Natural killer cell treated with Interleukin-12 subunit alpha and Interleukin-12 subunit beta and Interleukin-15 and Interleukin-18, amount 100 ng/mL, for 72 hours (primary cell): ENCODE results near the gene NRAP. TPM values are rescaled to one million over a fixed set of nuclear protein-coding genes. Genes with fewer than 3 reads are reported as not detected.

Experiments
- ATAC-seq, 2 donors: fragments of 150-1000 bp; cut with Tn5 transposase in 1 of 2; sonication (Bioruptor Pico), chemical (Tn5 transposase) in 1 of 2; 2 replicates each; pipeline ENCODE4 v1.10.0; 2021
- DNase-seq: peaks from one replicate; pipeline ENCODE4 v3.0.0; 2022; ENCODE audit warnings: low spot score
- H3K27ac Mint-ChIP-seq, 2 donors: 1 replicate in 1 of 2; 2 replicates in 1 of 2; pipeline ENCODE4 v1.8.0; 2022; ENCODE audit warnings: mixed read lengths in 2 of 2, mild to moderate bottlenecking in 1 of 2, moderate library complexity in 1 of 2
- H3K27me3 Mint-ChIP-seq, 2 donors: 1 replicate in 1 of 2; 2 replicates in 1 of 2; pipeline ENCODE4 v1.8.0; 2022; ENCODE audit warnings: mixed read lengths in 2 of 2
- H3K36me3 Mint-ChIP-seq: one replicate; pipeline ENCODE4 v1.8.0; 2022; ENCODE audit warnings: mixed read lengths
- H3K4me1 Mint-ChIP-seq, 2 donors: 1 replicate in 1 of 2; 2 replicates in 1 of 2; pipeline ENCODE4 v1.8.0; 2022; ENCODE audit warnings: low read depth in 2 of 2, mixed read lengths in 2 of 2, mild to moderate bottlenecking in 1 of 2
- H3K4me3 Mint-ChIP-seq: one replicate; pipeline ENCODE4 v1.8.0; 2022; ENCODE audit warnings: mixed read lengths
- H3K9me3 Mint-ChIP-seq: 2 replicates; pipeline ENCODE4 v1.8.0; 2022; ENCODE audit warnings: mixed read lengths
- total RNA-seq, 2 donors: library from RNA; stranded (reverse); gene quantifications; one replicate each; pipeline ENCODE4 v1.2.3, GENCODE V29; 2022

Gene NRAP
- total RNA-seq, 2 donors from 2014 or later: not detected

GRCh38 chr10:113592380-113592779 lies 71.5 kb downstream of the NRAP start:
- no peak for DNase-seq
- H3K4me1 Mint-ChIP-seq: no peaks in the 10 kb centered on the region
- H3K4me3 Mint-ChIP-seq: no peak overlapping the region
- no peak overlapping the region for H3K27ac Mint-ChIP-seq
- H3K9me3 Mint-ChIP-seq: no peaks in the 10 kb centered on the region
- ATAC-seq: no peak
- H3K27me3 Mint-ChIP-seq: peaks cover 2 to 8% of the 10 kb centered on the region in 2 donors
- H3K36me3 Mint-ChIP-seq: no peaks in the 10 kb centered on the region

DNA sequence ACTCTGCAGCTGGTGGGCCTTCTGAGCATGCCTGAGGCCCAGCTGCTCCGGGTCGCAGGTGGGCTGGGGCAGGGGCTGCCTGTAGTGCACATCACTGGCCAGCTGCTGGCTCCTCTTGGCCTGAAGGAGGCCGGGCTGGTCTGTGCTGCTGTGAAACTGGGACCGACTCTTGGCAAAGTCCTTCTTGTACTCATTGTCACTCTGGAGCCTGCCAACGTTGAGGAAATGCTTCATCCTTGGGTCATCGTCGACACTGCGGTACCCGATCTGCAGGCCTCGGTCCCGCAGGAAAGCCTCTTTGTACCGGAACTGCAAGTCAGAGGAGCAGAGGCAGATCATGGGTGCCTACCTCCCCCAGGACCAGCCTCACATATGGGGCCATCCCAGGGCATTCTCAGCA lies 73.3 kb downstream of the NRAP start:
- ATAC-seq (no peak), DNase-seq (peak; percentile 38)
- Mint-ChIP-seq H3K27ac (no peak overlapping the region), H3K9me3 (no peaks in the 10 kb centered on the region), H3K36me3 (no peaks in the 10 kb centered on the region), H3K4me3 (no peak overlapping the region), H3K27me3 (peaks cover 0 to 8% of the 10 kb centered on the region in 2 donors), H3K4me1 (no peaks in the 10 kb centered on the region)

DNA sequence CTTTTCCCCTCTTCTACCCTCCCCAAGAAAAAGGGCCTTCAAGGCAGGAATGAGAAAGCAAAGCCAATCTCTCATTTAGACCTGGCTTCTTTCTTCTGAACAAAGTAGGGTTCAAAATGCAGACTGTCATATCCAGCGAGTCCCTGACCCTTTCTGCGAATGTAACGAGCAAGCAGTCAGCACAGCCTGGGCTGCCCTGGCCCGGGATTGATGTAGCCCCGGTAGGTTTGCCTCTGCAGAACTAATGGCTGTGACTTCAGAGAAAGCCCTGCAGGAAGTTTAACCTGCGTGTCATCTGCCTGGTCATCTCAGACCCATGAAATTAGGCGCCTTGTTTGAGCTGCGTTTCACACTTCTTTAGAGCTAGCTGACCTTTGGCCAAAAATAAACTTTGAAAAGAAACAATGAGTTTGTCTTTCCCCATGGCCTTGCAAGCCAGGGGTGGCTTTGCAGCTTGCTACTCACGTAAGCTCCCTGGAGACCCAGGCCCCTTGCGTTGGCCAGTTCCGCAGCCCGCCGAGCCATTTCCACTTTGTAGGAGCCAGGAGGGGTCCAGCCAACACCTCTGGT lies 74.6 kb downstream of the NRAP start:
- Mint-ChIP-seq H3K9me3 (no peaks in the 10 kb centered on the region), H3K27me3 (peaks cover 2 to 12% of the 10 kb centered on the region in 2 donors), H3K4me3 (no peak overlapping the region), H3K27ac (no peak overlapping the region), H3K4me1 (no peaks in the 10 kb centered on the region), H3K36me3 (no peaks in the 10 kb centered on the region)
- no peak for DNase-seq
- ATAC-seq: no peak

DNA sequence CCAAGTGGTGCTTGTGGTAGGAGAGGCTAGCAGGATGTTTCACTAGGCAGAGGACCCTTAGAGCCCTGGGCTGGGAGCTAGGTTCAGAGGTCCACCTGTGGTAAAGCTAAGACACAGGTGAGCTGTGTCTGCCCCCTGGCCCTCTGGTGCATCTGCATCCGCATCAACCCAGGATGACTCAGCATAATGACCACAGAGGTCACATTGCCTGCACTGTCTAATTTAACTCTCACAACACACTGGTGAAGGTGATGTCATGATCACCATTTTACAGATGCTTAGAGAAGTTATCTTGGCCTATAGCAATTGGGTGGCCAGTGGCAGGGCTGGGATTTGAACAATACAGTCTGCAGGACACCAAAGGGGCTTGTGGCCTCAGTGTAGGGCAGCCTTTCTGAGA lies 77.9 kb downstream of the NRAP start:
- no peak overlapping the region for H3K4me3 Mint-ChIP-seq
- peaks cover 12 to 17% of the 10 kb centered on the region in 2 donors for H3K27me3 Mint-ChIP-seq
- no peaks in the 10 kb centered on the region for H3K4me1 Mint-ChIP-seq
- no peaks in the 10 kb centered on the region for H3K36me3 Mint-ChIP-seq
- H3K9me3 Mint-ChIP-seq: no peaks in the 10 kb centered on the region
- DNase-seq (no peak), ATAC-seq (no peak)
- H3K27ac Mint-ChIP-seq: no peak overlapping the region

- no peak overlapping the region for H3K27ac Mint-ChIP-seq
- H3K27me3 Mint-ChIP-seq: peaks cover 14 to 17% of the 10 kb centered on the region in 2 donors
- DNase-seq: no peak
- H3K4me3 Mint-ChIP-seq: no peak overlapping the region
- H3K9me3 Mint-ChIP-seq: no peaks in the 10 kb centered on the region
- H3K4me1 Mint-ChIP-seq: no peaks in the 10 kb centered on the region
- no peaks in the 10 kb centered on the region for H3K36me3 Mint-ChIP-seq
- ATAC-seq: no peak
These were observed 80.3 kb downstream of the NRAP start for GRCh38 chr10:113583571-113583970.

GRCh38 chr10:113581092-113581491 lies 82.7 kb downstream of the NRAP start:
- Mint-ChIP-seq H3K27ac (no peak overlapping the region), H3K36me3 (no peaks in the 10 kb centered on the region), H3K4me1 (no peaks in the 10 kb centered on the region), H3K9me3 (no peaks in the 10 kb centered on the region), H3K27me3 (peaks cover 14 to 17% of the 10 kb centered on the region in 2 donors), H3K4me3 (no peak overlapping the region)
- no peak for ATAC-seq
- no peak for DNase-seq

DNA sequence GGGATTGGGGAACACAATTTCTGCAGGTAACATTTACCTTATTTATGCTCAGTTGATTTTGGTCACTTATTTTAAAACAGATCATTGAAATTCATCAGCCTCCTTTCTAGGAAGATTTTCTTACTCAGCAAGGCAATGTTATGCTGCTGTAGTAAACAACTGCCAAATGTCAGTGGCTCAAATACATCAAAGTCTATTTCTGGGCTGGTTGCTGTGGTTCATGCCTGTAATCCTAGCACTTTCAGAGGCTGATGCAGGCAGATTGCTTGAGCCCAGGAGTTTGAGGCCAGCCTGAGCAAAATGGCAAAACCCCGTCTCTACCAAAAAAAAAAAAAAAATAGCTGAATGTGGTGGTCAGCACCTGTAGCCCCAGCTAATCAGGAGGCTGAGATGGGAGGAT lies 85.1 kb downstream of the NRAP start:
- H3K27ac Mint-ChIP-seq: no peak overlapping the region
- H3K9me3 Mint-ChIP-seq: no peaks in the 10 kb centered on the region
- no peak overlapping the region for H3K4me3 Mint-ChIP-seq
- no peaks in the 10 kb centered on the region for H3K36me3 Mint-ChIP-seq
- ATAC-seq (no peak), DNase-seq (no peak)
- H3K4me1 Mint-ChIP-seq: no peaks in the 10 kb centered on the region
- peaks cover 10 to 11% of the 10 kb centered on the region in 2 donors for H3K27me3 Mint-ChIP-seq

- no peaks in the 10 kb centered on the region for H3K4me1 Mint-ChIP-seq
- H3K27me3 Mint-ChIP-seq: peaks cover 0 to 8% of the 10 kb centered on the region in 2 donors
- DNase-seq (no peak), ATAC-seq (no peak)
- no peak overlapping the region for H3K27ac Mint-ChIP-seq
- no peak overlapping the region for H3K4me3 Mint-ChIP-seq
- H3K9me3 Mint-ChIP-seq: no peaks in the 10 kb centered on the region
- no peaks in the 10 kb centered on the region for H3K36me3 Mint-ChIP-seq
These were observed 87.0 kb downstream of the NRAP start for GRCh38 chr10:113576852-113577251.

- ATAC-seq (no peak), DNase-seq (no peak)
- H3K27ac Mint-ChIP-seq: no peak overlapping the region
- no peaks in the 10 kb centered on the region for H3K4me1 Mint-ChIP-seq
- no peak overlapping the region for H3K4me3 Mint-ChIP-seq
- H3K9me3 Mint-ChIP-seq: no peaks in the 10 kb centered on the region
- H3K27me3 Mint-ChIP-seq: no peaks in the 10 kb centered on the region
- H3K36me3 Mint-ChIP-seq: no peaks in the 10 kb centered on the region
These were observed 90.5 kb downstream of the NRAP start for GRCh38 chr10:113573368-113573767.

DNA sequence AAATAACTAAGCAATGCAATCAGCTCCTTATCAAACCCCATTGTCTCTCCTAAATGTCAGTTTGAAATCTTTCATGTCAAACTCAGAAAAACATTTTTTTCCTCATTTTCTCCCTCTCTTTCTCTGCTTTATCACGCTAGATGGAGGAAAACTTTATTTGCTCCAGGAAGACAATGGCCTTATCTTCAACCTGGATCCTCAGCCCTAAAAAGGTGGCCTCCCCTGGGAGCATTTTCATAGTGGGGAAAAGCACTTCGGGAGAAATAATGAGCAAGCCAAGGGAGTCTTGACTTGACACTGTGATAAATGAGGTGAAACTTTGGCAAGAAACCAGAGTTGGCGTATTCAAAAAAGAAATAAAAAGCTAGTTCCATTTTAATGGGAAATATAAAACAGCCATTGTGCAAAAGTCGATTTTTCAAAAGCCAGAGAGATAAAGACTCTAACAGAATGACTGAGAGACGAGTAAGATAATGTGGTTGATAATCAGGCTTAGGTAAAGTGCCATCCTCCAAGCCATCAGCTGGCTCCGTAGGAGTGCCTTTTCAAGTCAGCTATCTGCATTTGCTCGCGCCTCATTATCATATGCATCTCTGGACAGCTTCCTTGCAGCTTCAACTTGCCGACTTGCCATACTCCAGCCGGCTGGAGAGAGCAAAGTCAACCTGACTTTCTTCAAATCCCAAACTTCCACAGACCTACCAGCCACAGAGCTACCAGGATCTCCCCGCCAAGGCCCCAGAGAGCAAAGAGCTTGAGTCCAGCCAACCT lies 91.1 kb downstream of the NRAP start:
- H3K27ac Mint-ChIP-seq: no peak overlapping the region
- H3K36me3 Mint-ChIP-seq: no peaks in the 10 kb centered on the region
- no peak for ATAC-seq
- DNase-seq: no peak
- H3K9me3 Mint-ChIP-seq: no peaks in the 10 kb centered on the region
- H3K27me3 Mint-ChIP-seq: no peaks in the 10 kb centered on the region
- H3K4me1 Mint-ChIP-seq: no peaks in the 10 kb centered on the region
- H3K4me3 Mint-ChIP-seq: no peak overlapping the region

- ATAC-seq: no peak
- no peak for DNase-seq
- Mint-ChIP-seq H3K4me3 (no peak overlapping the region), H3K36me3 (no peaks in the 10 kb centered on the region), H3K9me3 (no peaks in the 10 kb centered on the region), H3K4me1 (no peaks in the 10 kb centered on the region), H3K27me3 (peaks cover 0 to 2% of the 10 kb centered on the region in 2 donors), H3K27ac (no peak overlapping the region)
These were observed 94.3 kb downstream of the NRAP start for GRCh38 chr10:113569576-113569975.

DNA sequence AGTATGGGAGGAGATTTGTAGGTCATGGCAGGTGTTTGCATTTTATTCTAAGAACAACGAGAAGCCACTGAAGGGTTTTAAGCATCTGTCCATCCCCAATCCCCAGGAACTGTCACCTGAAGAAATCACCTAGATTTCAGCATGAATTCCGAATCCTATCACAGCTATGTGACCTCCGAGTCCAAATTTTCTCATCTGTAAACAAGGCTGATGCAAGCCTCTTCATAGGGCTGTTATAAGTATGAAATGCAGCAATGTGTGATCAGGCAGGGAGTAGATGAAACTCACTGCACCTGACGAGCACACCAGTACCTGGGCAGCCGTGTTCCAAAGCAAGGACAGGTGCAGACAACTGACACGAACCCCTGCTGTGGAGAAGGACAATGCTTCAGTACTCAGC lies 97.0 kb downstream of the NRAP start:
- Mint-ChIP-seq H3K36me3 (no peaks in the 10 kb centered on the region), H3K4me1 (peaks cover 5 to 6% of the 10 kb centered on the region in 2 donors), H3K27ac (no peak overlapping the region), H3K27me3 (peaks cover 0 to 2% of the 10 kb centered on the region in 2 donors), H3K9me3 (no peaks in the 10 kb centered on the region), H3K4me3 (no peak overlapping the region)
- ATAC-seq (no peak), DNase-seq (no peak)

- Mint-ChIP-seq H3K9me3 (no peaks in the 10 kb centered on the region), H3K36me3 (no peaks in the 10 kb centered on the region), H3K4me3 (no peak overlapping the region)
These were observed 98.5 kb downstream of the NRAP start for GRCh38 chr10:113565364-113565763.

GRCh38 chr10:113563306-113564088 lies 100.3 kb downstream of the NRAP start:
- H3K9me3 Mint-ChIP-seq: no peaks in the 10 kb centered on the region
- H3K36me3 Mint-ChIP-seq: no peaks in the 10 kb centered on the region
- H3K4me3 Mint-ChIP-seq: peak overlapping the region; percentile 76
- DNase-seq: peak; percentile 79
- H3K27me3 Mint-ChIP-seq: peaks cover 5 to 7% of the 10 kb centered on the region in 2 donors
- no peak overlapping the region for H3K27ac Mint-ChIP-seq
- H3K4me1 Mint-ChIP-seq: peaks cover 5 to 6% of the 10 kb centered on the region in 2 donors
- peak; percentile 82 to 84 for ATAC-seq

More at GRCh38 chr10:113565364-113565763, 98.5 kb downstream of the NRAP start:
- no peak for ATAC-seq
- no peak overlapping the region for H3K27ac Mint-ChIP-seq
- DNase-seq: no peak
- peaks cover 5 to 6% of the 10 kb centered on the region in 2 donors for H3K4me1 Mint-ChIP-seq
- peaks cover 0 to 2% of the 10 kb centered on the region in 2 donors for H3K27me3 Mint-ChIP-seq
